GM12875 (cell line): ENCODE data around the gene LARP4B.

ENCODE experiments used
- H3K4me3 ChIP-seq: one replicate; pipeline ENCODE4 v1.5.1; 2011; ENCODE audit warnings: low read depth, low read length, control low read depth
- TF ChIP-seq, protein P1 (sequence below): IDR thresholded peaks from 2 replicates; pipeline ENCODE4 v1.5.1; 2011; ENCODE audit warnings: low read depth, mild to moderate bottlenecking, control low read depth, inconsistent platforms, low read length, moderate library complexity, borderline replicate concordance; ENCODE audit not compliant: insufficient read depth

LARP4B gene

DNA sequence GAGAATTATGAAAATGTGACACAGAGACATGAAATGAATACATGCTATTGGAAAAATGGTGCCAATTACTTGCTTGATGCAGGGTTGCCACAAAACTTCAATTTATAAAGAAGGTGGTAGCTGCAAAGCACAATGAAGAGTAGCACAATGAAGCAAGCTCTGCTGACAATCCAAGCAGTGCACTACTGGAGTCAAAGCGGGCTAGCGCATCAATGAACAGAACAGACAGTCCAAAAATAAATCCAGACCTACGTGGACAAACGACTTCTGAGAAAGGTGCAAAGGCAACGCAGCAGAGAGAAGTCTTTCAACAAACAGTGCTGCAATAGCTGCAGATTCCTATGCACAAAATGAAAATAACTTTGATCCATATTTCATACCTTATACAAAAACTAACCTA is 75.8 kb downstream of the LARP4B start:
- no peak overlapping the region for H3K4me3 ChIP-seq
- TF ChIP-seq, protein P1, sequence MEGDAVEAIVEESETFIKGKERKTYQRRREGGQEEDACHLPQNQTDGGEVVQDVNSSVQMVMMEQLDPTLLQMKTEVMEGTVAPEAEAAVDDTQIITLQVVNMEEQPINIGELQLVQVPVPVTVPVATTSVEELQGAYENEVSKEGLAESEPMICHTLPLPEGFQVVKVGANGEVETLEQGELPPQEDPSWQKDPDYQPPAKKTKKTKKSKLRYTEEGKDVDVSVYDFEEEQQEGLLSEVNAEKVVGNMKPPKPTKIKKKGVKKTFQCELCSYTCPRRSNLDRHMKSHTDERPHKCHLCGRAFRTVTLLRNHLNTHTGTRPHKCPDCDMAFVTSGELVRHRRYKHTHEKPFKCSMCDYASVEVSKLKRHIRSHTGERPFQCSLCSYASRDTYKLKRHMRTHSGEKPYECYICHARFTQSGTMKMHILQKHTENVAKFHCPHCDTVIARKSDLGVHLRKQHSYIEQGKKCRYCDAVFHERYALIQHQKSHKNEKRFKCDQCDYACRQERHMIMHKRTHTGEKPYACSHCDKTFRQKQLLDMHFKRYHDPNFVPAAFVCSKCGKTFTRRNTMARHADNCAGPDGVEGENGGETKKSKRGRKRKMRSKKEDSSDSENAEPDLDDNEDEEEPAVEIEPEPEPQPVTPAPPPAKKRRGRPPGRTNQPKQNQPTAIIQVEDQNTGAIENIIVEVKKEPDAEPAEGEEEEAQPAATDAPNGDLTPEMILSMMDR, result no peak

DNA sequence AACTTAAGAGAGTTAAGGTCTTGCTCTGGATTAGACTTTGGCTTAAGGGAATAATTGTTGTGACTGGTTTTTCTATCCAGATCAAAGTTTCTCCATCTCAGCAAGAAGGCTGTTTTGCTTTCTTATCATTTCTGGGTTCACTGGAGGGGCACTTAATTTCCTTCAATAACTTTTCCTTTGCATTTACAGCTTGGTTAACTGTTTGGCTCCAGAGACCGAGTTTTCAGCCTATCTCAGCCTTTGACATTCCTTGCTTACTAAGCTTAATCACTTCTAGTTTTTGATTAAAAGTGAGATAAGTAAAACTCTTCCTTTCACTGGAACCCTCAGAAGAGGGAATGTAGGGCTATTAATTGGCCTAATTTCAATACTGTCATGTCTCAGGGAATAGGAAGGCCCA is 76.4 kb downstream of the LARP4B start:
- no peak overlapping the region for H3K4me3 ChIP-seq
- TF ChIP-seq, protein P1, result no peak

DNA sequence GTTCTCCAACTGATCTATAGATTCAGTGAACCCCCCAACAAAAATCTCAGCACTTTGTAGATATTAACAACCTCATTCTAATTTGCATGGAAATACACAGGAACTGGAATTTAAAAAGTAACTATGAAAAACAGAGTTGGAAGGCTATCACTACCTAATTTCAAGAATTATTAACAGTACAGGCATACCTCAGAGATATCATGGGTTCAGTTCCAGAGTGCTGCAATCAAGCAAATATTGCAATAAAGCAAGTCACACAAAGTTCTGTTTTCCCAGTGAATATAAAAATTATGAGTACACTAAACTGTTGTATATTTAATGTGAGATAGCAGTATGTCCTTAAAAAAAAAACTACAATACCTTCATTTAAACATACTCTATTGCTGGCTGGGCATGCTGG is 78.5 kb downstream of the LARP4B start:
- no peak overlapping the region for H3K4me3 ChIP-seq
- TF ChIP-seq, protein P1, result no peak

DNA sequence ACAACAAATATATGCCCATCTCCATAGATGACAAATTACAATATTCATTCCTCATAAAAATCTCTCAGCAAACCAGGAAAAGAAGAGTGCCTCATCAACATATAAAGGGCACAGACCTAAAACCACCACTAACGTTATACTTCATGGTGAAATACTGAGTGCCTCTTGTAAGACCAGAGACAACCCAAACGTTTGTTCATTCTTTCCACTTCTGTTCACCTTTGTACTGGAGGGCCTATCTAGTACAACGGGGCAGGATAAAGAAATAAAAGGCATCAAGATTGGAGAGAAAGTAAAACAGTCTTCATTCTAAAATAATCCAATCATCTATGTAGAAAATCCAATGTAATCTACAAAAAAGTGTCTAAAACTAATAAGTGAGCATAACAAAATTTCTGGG is 79.1 kb downstream of the LARP4B start:
- TF ChIP-seq, protein P1, result no peak
- H3K4me3 ChIP-seq, result no peak overlapping the region

DNA sequence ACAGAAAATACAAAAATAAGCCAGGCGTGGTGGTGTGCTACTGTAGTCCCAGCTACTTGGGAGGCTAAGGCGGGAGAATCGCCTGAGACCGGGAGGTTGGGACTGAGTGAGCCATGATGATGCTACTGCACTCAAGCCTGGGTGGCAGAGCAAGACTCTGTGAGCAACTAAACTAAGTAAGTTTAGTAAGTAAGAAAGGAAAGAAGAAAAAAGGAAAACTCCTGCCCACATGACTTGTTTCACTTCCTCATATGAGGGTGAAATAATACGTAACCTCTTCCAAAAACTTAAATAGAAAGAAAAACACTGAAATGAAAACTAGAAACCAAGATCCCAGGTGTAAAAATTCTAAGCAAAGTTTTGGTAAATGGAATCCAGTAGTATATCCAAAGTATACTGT is 79.6 kb downstream of the LARP4B start:
- H3K4me3 ChIP-seq, result no peak overlapping the region
- TF ChIP-seq, protein P1, result no peak

DNA sequence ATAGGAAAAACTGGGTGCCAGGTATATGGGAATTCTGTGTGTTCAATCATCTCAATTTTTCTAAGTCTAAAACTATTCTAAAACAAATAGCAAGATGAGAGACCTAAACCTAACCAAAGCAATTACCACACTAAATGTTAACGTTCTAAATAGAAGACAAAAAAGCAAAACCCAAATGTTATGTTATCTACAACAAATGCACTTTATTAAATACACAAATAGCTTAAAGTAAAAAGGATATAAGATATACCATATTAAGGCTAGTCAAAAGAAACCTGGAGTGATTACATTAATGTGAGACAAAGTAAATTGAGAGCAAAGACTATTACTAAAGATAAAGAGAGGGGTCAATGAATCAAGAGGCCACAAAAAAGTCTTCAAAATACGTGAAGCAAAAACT is 81.4 kb downstream of the LARP4B start:
- TF ChIP-seq, protein P1, result no peak
- no peak overlapping the region for H3K4me3 ChIP-seq

DNA sequence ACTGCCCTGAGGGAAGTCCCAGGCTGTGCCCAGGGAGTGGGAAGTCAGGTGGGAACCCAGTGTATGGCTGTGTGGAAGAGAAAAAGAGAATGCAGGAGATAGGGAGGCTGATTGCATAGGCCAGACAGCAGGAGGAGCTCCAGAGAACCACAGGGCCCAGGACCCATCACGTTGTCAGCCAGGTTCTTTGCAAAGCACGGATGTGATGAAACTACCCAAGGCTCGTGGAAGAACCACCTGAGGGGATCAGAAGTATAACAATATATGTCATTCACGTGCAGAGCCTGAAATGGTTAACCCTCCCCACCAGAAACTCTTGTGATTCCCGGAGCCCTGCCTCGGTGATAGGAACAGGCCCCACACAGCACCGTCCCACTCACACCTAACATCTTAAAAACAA is 83.6 kb downstream of the LARP4B start:
- TF ChIP-seq, protein P1, result no peak
- no peak overlapping the region for H3K4me3 ChIP-seq
